Transverse colon (tissue), 4 donors: ENCODE measurements around the gene TBC1D9. TPM values are rescaled to one million over a fixed set of nuclear protein-coding genes. Genes with fewer than 3 reads are reported as not detected.

ENCODE experiments used
- DNase-seq: peaks from one replicate; pipeline ENCODE4 v3.0.0-alpha.2; 2019
- H3K27ac ChIP-seq, 4 donors: fragments of 200-600 bp; sonication (generic); 2 replicates each; pipeline ENCODE4 v1.5.1; 2016 to 2018; ENCODE audit warnings: inconsistent platforms in 4 of 4
- H3K27me3 ChIP-seq: fragments of 200-600 bp; sonication (generic); 2 replicates; pipeline ENCODE4 v1.5.1; 2017; ENCODE audit warnings: inconsistent platforms
- H3K36me3 ChIP-seq, 4 donors: fragments of 200-600 bp; sonication (generic); 2 replicates each; pipeline ENCODE4 v1.5.1; 2017 to 2019; ENCODE audit warnings: inconsistent platforms in 4 of 4
- H3K4me1 ChIP-seq, 4 donors: fragments of 200-600 bp; sonication (generic); 2 replicates each; pipeline ENCODE4 v1.5.1; 2017 to 2020; ENCODE audit warnings: inconsistent platforms in 4 of 4
- H3K4me3 ChIP-seq, 4 donors: fragments of 200-600 bp; sonication (generic); 1 replicate in 1 of 4; 2 replicates in 3 of 4; pipeline versions ENCODE4 v1.5.1 to v1.6.1; 2017 to 2019; ENCODE audit warnings: inconsistent platforms in 4 of 4
- H3K9me3 ChIP-seq, 2 donors: fragments of 200-600 bp; sonication (generic); 2 replicates each; pipeline ENCODE4 v1.5.1; 2017 to 2019; ENCODE audit warnings: inconsistent platforms in 2 of 2
- EP300 ChIP-seq: sonication (generic); formaldehyde crosslinking; IDR thresholded peaks from one replicate; pipeline ENCODE4 v1.6.1; 2017; ENCODE audit warnings: antibody characterized with exemption, low read depth
- POLR2A ChIP-seq: fragments of 450-650 bp; IDR thresholded peaks from one replicate; pipeline ENCODE4 v1.6.1; 2016; ENCODE audit warnings: antibody characterized with exemption, mild to moderate bottlenecking, moderate library complexity
- POLR2AphosphoS5 ChIP-seq, 3 donors: sonication (generic); formaldehyde crosslinking; IDR thresholded peaks; one replicate each; pipeline ENCODE4 v1.6.1; 2016; ENCODE audit warnings: antibody characterized with exemption in 3 of 3
- WGBS, 2 donors: methylation state at CpG; one replicate each; pipeline ENCODE4 v1.1.5; 2018; ENCODE audit warnings: low coverage in 1 of 2; 5-methylcytosine and 5-hydroxymethylcytosine counted together
- in situ Hi-C, 4 donors: fragments of 200-750 bp; cut with MboI; loops; one replicate each; pipeline versions ENCODE4 v1.15.0 to v1.15.1; 2017; ENCODE audit warnings: low sequenced_read_pairs in 3 of 4, low pct_ligation_motif_present in 1 of 4, low pct_unique_long_range_greater_than_20kb in 1 of 4
- intact Hi-C: fragments of 100-400 bp; cut with DNase I; formaldehyde crosslinking; loops from one replicate; pipeline ENCODE4 v1.15.1; 2023; ENCODE audit warnings: low total_unique reads
- total RNA-seq, 4 donors: library from RNA; depleted of rRNA; stranded (reverse); fragments of >200 nt; gene quantifications; one replicate each; pipeline ENCODE4 v1.1.0, GENCODE V29; 2016
- TF ChIP-seq, protein P1 (sequence below), 5 experiments: fragments of 200-600 bp in 3 of 5; fragments of 450-650 bp in 2 of 5; sonication (generic) in 3 of 5; IDR thresholded peaks; 1 replicate in 2 of 5; 2 replicates in 3 of 5; pipeline ENCODE4 v1.5.1; 2016 to 2017; ENCODE audit warnings: antibody characterized with exemption in 5 of 5, inconsistent platforms in 3 of 5, mild to moderate bottlenecking in 2 of 5, moderate library complexity in 1 of 5

The TBC1D9 gene
- total RNA-seq, 4 donors from 2014 or later = 8.2 to 21.4 (median 16.3) TPM

DNA sequence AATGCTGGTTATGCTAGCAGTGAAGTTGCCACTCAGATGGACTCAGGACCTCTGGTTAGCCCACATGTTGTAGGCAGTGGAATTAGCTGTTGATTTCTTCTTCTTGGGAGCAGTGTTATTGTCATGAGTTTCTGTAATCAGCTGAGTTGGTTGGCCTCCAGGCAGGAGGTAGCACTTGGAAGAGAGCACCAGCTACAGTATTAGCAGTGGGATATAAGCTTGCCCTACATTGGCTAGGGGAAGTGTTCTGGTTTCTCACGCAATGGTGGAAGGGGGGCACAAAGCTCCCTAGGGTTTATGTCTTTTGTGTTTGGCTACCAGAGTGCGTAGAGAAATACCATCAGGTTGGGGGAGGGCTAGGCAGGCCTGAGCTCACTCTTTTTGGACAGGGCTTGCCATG is 153.5 kb downstream of the TBC1D9 start:
- H3K36me3 ChIP-seq = no peaks in the 10 kb centered on the region
- 93% methylated on average over 2 of the region's 2 CpGs; no CpG with 5 or more reads in 1 of the 2 donors for WGBS, 2 donors
- intact Hi-C loops (loop anchor here (5.0 kb wide), 1 partner anchor 1975 kb away; no protein-coding TSS in a partner anchor), in situ Hi-C loops (loop anchor here in 1 of 4 donors (10.0 kb wide), 1 partner anchor 252 kb away; no protein-coding TSS in a partner anchor)
- no peak for DNase-seq
- TF ChIP-seq, protein P1, sequence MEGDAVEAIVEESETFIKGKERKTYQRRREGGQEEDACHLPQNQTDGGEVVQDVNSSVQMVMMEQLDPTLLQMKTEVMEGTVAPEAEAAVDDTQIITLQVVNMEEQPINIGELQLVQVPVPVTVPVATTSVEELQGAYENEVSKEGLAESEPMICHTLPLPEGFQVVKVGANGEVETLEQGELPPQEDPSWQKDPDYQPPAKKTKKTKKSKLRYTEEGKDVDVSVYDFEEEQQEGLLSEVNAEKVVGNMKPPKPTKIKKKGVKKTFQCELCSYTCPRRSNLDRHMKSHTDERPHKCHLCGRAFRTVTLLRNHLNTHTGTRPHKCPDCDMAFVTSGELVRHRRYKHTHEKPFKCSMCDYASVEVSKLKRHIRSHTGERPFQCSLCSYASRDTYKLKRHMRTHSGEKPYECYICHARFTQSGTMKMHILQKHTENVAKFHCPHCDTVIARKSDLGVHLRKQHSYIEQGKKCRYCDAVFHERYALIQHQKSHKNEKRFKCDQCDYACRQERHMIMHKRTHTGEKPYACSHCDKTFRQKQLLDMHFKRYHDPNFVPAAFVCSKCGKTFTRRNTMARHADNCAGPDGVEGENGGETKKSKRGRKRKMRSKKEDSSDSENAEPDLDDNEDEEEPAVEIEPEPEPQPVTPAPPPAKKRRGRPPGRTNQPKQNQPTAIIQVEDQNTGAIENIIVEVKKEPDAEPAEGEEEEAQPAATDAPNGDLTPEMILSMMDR (IDR thresholded peaks at IDR 0.05) = no peak
- TF ChIP-seq POLR2AphosphoS5 (IDR thresholded peaks at IDR 0.05) (no peak), EP300 (no peak), POLR2A (no peak)
- no peaks in the 10 kb centered on the region for H3K27me3 ChIP-seq
- no peak overlapping the region for H3K4me3 ChIP-seq
- H3K4me1 ChIP-seq = no peaks in the 10 kb centered on the region
- no peak overlapping the region for H3K27ac ChIP-seq
- H3K9me3 ChIP-seq = no peaks in the 10 kb centered on the region

DNA sequence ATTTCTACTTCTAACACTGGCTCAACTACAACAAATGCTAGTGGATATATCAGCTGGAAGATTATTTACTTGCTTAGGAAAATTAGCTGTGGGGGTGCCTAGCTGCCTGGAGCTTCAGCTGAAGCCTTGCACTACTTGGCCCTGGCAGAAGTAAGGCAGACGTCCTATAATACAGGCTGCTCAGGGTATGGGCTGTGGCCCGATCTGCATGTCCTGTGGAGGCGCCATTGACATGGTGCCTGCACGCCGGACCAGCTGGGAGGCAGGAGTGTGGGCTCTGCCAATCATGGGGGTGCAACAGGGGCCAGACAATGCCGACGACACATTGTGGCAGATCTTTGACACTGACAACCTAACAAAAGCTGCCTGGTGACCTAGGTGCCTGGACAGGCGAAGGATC is 155.8 kb downstream of the TBC1D9 start:
- Histone ChIP-seq H3K27me3 (no peaks in the 10 kb centered on the region), H3K27ac (no peak overlapping the region), H3K4me3 (no peak overlapping the region), H3K4me1 (no peaks in the 10 kb centered on the region), H3K9me3 (no peaks in the 10 kb centered on the region), H3K36me3 (no peaks in the 10 kb centered on the region)
- WGBS, 2 donors = 79% methylated on average over 8 of the region's 8 CpGs; no CpG with 5 or more reads in 1 of the 2 donors
- in situ Hi-C loops = loop anchor here in 1 of 4 donors (10.0 kb wide), 1 partner anchor 254 kb away; no protein-coding TSS in a partner anchor
- no peak for TF ChIP-seq POLR2A
- TF ChIP-seq, protein P1 (IDR thresholded peaks at IDR 0.05) = no peak
- TF ChIP-seq EP300 = no peak
- intact Hi-C loops = loop anchor here (5.0 kb wide), 1 partner anchor 1977 kb away; no protein-coding TSS in a partner anchor
- no peak for DNase-seq

DNA sequence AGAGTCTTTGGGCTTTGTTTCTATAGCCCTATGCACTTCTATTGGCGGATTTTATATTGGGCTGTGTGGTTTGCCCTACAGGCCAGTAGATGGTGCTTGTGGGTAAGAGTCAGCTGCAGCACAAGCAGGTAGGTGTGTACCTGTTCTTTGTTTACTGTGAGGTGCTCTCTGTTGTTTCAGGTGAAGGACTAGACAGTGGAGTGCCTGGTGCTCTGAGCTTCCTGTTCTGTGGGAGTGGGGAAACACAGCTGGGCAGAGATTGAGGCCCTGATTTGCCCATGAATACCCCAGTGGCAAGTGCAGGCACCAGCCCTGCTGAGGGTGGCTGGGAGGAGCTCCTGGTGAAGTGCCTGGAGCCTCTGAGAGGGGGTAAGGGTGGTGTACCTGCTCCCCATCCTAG is 161.1 kb downstream of the TBC1D9 start:
- Histone ChIP-seq H3K9me3 (no peaks in the 10 kb centered on the region), H3K27me3 (no peaks in the 10 kb centered on the region), H3K36me3 (no peaks in the 10 kb centered on the region), H3K4me1 (no peaks in the 10 kb centered on the region), H3K4me3 (no peak overlapping the region), H3K27ac (no peak overlapping the region)
- 31 to 40% methylated on average over 1 of the region's 1 CpG for WGBS, 2 donors
- no peak for TF ChIP-seq EP300
- TF ChIP-seq, protein P1 (IDR thresholded peaks at IDR 0.05) = peak; percentile 48 to 70 (median 56)
- intact Hi-C loops = no loop called here
- DNase-seq = peak; percentile 41
- in situ Hi-C loops = loop anchor here in 1 of 4 donors (25.0 kb wide), 1 partner anchor 267 kb away; no protein-coding TSS in a partner anchor

DNA sequence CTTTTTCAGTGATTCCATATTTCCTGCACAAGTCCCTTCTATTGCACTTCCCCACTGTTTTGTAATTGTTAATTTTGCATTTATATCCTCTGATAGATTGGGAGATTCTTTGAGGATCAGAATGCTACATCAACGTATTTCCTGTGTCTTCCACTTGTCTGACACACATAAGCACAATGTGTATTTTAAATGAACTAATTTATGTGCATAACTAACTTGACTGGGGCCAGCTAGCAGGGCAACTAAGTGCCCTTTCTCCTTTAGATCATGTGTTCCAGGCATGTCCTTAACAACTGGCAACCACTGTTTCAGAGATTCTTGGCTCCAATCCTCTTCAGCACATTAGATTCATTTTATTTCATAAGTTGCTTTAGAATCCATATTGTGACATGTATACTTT is 171.7 kb downstream of the TBC1D9 start:
- TF ChIP-seq EP300 = no peak
- peaks cover 17% of the 10 kb centered on the region for H3K27me3 ChIP-seq
- H3K27ac ChIP-seq = no peak overlapping the region
- DNase-seq = no peak
- in situ Hi-C loops (loop anchor here in 1 of 4 donors (25.0 kb wide), 1 partner anchor 278 kb away; no protein-coding TSS in a partner anchor), intact Hi-C loops (no loop called here)
- no peak overlapping the region for H3K4me3 ChIP-seq
- WGBS, 2 donors = 39% methylated on average over 1 of the region's 1 CpG; no CpG with 5 or more reads in 1 of the 2 donors
- peaks cover 0 to under 1% (median 0%) of the 10 kb centered on the region in 4 donors for H3K4me1 ChIP-seq
- H3K9me3 ChIP-seq = peaks cover 0 to 2% of the 10 kb centered on the region in 2 donors
- H3K36me3 ChIP-seq = no peaks in the 10 kb centered on the region

DNA sequence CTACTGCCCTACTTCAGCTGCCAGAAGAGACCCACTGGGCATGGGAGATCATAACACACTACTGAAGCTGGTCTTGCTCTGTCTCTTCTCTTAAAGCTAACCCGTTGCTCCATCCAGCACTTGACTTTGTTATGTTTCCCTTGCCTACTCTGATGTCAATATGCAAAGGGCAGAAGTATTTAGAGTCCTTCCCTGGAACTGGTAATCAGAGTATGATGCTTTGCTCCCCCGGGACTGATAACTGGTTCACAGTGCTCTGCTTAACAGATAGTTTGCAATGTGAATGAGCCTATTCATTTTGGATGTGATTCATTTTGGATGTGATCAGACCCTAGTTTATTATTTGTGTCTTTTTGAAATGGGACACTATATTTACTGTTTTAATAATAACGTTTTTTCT is 175.1 kb downstream of the TBC1D9 start:
- H3K9me3 ChIP-seq = peaks cover 0 to 2% of the 10 kb centered on the region in 2 donors
- TF ChIP-seq EP300 (no peak), POLR2AphosphoS5 (IDR thresholded peaks at IDR 0.05) (no peak), POLR2A (no peak)
- TF ChIP-seq, protein P1 (IDR thresholded peaks at IDR 0.05) = no peak
- WGBS, 2 donors = 43 to 77% methylated on average over 2 to 3 of the region's 3 CpGs
- intact Hi-C loops (no loop called here), in situ Hi-C loops (loop anchor here in 1 of 4 donors (25.0 kb wide), 1 partner anchor 281 kb away; no protein-coding TSS in a partner anchor)
- no peak overlapping the region for H3K27ac ChIP-seq
- peaks cover 0 to 5% (median 0%) of the 10 kb centered on the region in 4 donors for H3K4me1 ChIP-seq
- H3K27me3 ChIP-seq = peaks cover 42% of the 10 kb centered on the region
- no peak for DNase-seq
- H3K36me3 ChIP-seq = no peaks in the 10 kb centered on the region
- no peak overlapping the region for H3K4me3 ChIP-seq
